Left ventricle myocardium superior (tissue), 1 donor: ENCODE results near the gene NCAPG2. TPM values are rescaled to one million over a fixed set of nuclear protein-coding genes. Genes with fewer than 3 reads are reported as not detected.
"Not testable (repeated sequence)": the region's sequence is repeated elsewhere in the genome, so short reads cannot be mapped to it uniquely, and the experiment has no call there.

Experiments
- ATAC-seq: fragments of 200-7000 bp; cut with Tn5 transposase; one replicate; pipeline ENCODE4 v1.9.1; 2020; ENCODE audit warnings: mild to moderate bottlenecking, moderate library complexity
- DNase-seq: peaks from one replicate; pipeline ENCODE4 v3.0.0-alpha.2; 2020
- intact Hi-C: fragments of 100-400 bp; cut with micrococcal nuclease; formaldehyde crosslinking; loops from one replicate; pipeline ENCODE4 v1.11.0; 2022
- total RNA-seq: library from RNA; stranded (reverse); fragmentation: NEBNext Ultra II Directional; extraction: Animal tissue kit (Norgen Biotek cat#: 25700); gene quantifications from one replicate; pipeline ENCODE4 v1.2.1, GENCODE V29; 2021
- donor health status: DM: no; HTN: yes; CAD: no; lungs with severe emphysema.

Gene NCAPG2
- total RNA-seq, 1 donor from 2014 or later = 5.0 TPM

- intact Hi-C loops = no loop called here
- no peak for DNase-seq
- ATAC-seq = no peak
Observed at GRCh38 chr7:158722574-158723237, 18.1 kb upstream of the NCAPG2 start.

DNA sequence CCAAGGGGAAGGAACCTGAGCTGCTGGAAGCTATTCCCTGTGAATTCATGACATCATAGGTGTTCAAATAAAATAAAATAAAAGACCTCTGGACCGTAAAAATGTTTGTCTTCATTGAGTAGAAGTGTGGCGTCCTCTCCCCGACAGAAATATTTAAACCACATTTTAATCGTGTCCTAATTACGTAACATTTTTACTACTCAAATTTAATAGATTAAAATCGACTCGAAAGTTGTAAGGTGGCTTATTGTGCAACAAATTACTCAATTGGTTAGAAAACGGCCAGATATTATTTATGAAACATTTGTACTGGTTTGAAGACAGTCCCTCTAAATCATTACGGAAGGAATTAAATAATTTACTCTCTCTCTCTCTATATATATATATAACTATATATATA lies 15.5 kb upstream of the NCAPG2 start:
- intact Hi-C loops = no loop called here
- DNase-seq (no peak), ATAC-seq (no peak)

DNA sequence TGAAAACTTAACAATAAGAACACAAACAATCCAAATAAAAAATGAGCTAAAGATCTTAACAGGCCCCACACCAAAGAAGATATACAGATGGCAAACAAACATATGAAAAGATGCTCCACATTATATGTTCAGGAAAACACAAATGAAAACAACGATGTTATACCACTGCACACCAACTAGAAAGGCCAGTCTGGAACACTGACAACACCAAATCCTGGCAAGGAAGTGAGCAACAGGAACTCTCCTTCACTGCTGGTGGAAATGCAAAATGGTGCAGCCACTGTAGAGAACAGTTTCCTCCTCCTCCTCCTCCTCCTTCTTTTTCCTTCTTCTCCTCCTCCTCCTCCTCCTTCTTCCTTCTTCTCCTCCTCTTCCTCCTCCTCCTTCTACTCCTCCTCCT lies 12.2 kb upstream of the NCAPG2 start:
- intact Hi-C loops = no loop called here
- DNase-seq (no peak), ATAC-seq (no peak)

DNA sequence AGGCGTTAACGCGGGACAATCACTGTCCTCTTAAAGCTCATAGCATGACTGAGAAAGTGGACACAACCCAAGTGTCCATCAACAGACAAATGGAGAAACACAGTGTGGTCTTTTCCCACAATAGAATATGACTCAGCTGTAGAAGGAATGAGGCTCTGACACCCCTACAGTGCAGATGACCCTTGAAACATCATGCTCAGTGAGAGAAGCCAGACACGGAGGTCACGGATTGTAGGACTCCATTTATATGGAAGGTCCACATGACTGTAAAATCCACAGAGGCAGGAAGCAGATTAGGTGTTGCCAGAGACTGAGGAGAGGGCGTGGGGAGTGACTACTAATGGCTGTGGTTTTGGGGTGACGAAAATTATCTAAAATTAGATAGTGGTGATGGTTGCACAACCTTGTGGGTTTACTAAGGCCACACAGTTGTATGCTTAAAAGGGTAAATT lies 6.1 kb upstream of the NCAPG2 start:
- DNase-seq (no peak), ATAC-seq (peak; percentile 29)
- intact Hi-C loops = no loop called here

- intact Hi-C loops = no loop called here
- ATAC-seq = no peak
- DNase-seq = no peak
Observed at GRCh38 chr7:158707610-158708009, 3.0 kb upstream of the NCAPG2 start.

DNA sequence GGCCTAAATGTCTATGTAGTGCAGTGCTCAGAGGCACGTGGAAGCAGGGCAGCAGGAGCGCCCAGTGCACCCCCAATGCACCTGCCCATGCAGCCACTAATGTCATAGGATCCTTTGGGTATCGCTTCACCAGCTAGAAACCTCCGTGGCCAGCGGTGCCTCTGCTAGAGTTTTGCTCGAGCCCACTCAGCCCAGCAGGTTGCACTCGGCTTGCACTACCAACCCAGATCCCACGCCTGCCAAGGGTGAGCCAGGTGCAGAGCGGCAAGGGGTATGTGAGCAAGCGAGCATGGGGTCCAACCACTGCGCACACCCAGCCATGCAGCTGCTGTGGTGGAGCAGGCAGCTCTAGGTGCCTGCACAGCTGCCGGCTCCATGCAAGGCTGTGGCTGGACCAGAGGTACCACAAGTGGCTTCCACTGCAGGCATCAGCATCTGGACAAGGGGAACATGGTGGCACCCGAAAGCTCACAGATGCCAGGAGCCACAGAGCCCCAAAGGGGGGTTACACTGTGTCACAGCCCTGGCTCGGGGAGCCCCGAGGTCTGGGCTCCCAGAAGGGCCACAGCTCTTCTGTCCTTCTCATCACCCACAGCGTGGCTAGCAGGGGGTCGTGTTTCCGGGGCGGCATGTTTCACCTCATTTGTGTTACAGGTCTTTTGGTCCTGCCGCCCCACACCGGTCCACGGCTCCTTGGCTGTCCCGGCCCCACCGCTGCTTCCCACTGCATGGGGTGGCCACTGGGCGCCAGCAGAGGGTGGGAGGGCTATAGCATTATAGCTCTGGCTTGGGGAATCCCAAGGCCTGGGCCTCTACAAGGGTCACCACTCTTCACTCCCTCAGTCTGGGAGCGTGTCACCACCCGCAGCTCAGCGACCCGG lies 2.3 kb upstream of the NCAPG2 start:
- intact Hi-C loops = no loop called here
- DNase-seq (no peak), ATAC-seq (no peak)

DNA sequence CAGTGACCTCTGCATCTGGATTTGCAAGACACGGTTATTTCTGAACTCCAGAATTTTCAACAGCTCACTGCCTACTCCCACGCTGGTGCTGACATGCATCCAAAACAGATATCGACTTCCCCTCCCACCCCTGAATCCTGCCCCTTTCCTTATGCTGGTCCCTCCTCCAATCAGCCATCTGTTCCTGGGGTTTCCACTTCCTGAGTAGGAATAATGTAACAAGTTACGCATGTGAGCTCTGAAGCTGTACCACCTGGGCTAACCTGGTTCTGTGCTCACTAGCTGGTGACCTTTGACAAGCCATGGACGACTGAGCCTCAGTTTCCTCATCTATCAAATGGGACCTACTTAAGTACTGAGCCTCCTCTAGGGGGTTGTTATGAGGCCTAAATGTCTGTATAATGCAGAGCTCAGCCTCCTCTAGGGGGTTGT lies 1.7 kb upstream of the NCAPG2 start:
- intact Hi-C loops = no loop called here
- ATAC-seq = no peak
- no peak for DNase-seq

GRCh38 chr7:158705234-158705850 lies 738 bp upstream of the NCAPG2 start:
- intact Hi-C loops = no loop called here
- ATAC-seq (no peak), DNase-seq (no peak)

- DNase-seq, ATAC-seq, intact Hi-C loops: not testable (repeated sequence)
Observed at GRCh38 chr7:158703679-158704523, 703 bp downstream of the NCAPG2 start.

DNA sequence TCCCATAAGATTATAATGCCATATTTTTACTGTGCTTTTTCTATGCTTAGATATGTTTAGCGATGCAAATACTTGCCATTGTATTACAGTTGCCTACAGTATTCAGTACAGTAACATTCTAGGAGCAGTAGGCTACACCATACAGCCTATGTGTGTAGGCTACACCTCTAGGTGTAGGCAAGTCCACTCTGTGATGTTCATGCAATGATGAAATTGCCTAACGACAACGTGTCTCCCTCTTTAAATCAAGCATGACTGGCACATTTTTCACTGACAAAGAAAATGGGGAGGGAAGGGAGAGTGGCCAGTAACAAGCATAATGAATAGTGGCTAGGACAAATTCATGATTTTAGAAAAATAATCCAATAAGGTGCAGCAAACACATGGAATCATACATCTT lies 1.7 kb downstream of the NCAPG2 start:
- ATAC-seq (no peak), DNase-seq (no peak)
- intact Hi-C loops = no loop called here

- ATAC-seq (no peak), DNase-seq (no peak)
- intact Hi-C loops = no loop called here
Observed at GRCh38 chr7:158702196-158702595, 2.4 kb downstream of the NCAPG2 start.

GRCh38 chr7:158700008-158700407 lies 4.6 kb downstream of the NCAPG2 start:
- ATAC-seq = no peak
- intact Hi-C loops = no loop called here
- no peak for DNase-seq

DNA sequence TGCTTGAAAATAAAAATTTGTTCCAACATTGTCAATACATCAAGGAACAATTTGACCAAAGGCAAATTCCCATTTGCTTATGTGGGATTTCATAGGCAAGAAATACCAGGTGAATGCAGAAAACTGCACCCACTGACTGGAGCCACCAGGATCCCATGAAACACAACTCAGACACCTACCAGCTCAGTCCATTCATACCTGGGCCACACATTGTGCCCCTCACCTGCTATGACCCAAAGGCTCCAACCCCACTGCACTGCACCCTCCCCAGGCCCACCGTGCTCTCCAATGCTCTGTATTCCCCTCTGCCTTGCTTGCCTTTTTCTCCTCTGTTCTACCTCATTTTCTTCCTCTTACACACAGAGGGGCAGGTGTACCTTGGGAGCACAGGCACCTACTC lies 5.3 kb downstream of the NCAPG2 start:
- DNase-seq = no peak
- intact Hi-C loops = no loop called here
- ATAC-seq = no peak

- no peak for ATAC-seq
- intact Hi-C loops = no loop called here
- no peak for DNase-seq
Observed at GRCh38 chr7:158698657-158699195, 5.9 kb downstream of the NCAPG2 start.

DNA sequence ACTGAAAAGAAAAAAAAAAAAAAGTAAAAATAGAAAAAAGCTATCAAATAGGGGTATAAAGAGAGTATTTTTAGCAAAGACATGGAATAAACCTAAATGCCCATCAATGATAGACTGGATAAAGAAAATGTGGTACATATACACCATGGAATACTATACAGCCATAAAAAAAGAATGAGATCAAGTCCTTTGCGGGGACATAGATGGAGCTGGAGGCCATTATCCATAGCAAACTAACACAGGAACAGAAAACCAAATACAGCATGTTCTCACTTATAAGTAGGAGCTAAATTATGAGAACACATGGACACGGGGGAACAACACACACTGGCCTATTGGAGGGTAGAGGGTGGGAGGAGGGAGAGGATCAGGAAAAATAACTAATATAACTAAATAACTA lies 7.0 kb downstream of the NCAPG2 start:
- intact Hi-C loops, DNase-seq, ATAC-seq: not testable (repeated sequence)

DNA sequence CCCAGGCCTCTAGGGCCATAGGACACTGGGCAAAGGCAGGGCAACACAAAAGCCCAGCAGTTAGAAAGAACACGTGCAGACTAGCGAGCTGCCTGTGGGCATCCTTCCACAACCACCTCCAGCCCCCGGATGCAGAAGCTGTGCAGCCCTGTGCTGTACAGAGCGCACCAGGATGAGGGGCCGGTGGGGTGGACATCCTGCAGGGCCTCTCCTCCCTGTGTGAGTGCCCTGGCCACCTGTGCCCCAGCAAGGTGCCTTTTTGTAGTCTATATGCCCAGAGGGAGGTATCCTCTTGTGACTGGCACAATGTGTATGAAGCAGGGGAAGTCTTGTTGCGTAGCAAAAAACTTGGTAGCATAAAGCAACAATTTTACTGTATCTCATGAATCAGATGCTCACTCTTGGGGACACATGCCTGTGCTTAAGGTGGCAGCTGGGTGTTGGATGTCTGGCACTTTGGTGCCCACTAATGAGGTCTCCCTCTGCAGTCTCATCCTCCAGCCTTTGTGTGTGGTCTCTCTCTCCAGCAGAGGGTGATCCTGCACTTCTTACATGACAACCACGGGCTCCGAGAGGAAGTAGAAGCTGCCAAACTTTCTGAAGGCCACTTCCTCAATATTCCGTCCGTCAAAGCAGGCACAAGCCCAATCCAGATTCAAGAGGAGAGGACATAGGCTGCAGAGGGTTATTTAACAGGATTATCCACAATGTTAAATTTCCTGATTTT lies 8.7 kb downstream of the NCAPG2 start:
- intact Hi-C loops = no loop called here
- DNase-seq (no peak), ATAC-seq (peak; percentile 97)

DNA sequence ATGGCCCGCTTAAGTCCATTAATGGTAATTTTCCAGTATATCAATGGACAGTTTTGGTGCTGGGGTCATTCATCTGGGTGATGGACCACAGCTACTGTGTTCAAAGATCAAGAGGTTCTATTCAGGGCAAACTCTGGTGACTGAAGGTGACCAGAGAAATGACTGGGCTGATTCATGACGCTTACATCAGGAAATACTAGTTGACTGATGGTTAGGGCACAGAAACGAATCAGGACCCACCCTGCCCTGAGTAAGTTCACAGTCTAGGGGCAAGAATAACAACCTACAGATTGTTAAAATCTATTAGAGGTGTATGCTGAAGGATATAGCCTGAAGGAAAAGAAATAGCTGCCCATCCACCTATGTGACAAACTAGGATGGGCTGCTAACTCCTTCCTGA lies 9.5 kb downstream of the NCAPG2 start:
- DNase-seq = no peak
- intact Hi-C loops = no loop called here
- ATAC-seq = no peak

GRCh38 chr7:158694650-158695049 lies 10.0 kb downstream of the NCAPG2 start:
- DNase-seq = no peak
- no peak for ATAC-seq
- intact Hi-C loops = no loop called here
